ENCODE data around the gene KRTAP10-7.

Gene KRTAP10-7

GRCh38 chr21:44612669-44613229, 12.4 kb downstream of the KRTAP10-7 start:
- no peak overlapping the region for H3K27ac ChIP-seq
- TF ChIP-seq, protein P1, sequence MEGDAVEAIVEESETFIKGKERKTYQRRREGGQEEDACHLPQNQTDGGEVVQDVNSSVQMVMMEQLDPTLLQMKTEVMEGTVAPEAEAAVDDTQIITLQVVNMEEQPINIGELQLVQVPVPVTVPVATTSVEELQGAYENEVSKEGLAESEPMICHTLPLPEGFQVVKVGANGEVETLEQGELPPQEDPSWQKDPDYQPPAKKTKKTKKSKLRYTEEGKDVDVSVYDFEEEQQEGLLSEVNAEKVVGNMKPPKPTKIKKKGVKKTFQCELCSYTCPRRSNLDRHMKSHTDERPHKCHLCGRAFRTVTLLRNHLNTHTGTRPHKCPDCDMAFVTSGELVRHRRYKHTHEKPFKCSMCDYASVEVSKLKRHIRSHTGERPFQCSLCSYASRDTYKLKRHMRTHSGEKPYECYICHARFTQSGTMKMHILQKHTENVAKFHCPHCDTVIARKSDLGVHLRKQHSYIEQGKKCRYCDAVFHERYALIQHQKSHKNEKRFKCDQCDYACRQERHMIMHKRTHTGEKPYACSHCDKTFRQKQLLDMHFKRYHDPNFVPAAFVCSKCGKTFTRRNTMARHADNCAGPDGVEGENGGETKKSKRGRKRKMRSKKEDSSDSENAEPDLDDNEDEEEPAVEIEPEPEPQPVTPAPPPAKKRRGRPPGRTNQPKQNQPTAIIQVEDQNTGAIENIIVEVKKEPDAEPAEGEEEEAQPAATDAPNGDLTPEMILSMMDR (conservative IDR thresholded peaks at IDR 0.05): no peak

DNA sequence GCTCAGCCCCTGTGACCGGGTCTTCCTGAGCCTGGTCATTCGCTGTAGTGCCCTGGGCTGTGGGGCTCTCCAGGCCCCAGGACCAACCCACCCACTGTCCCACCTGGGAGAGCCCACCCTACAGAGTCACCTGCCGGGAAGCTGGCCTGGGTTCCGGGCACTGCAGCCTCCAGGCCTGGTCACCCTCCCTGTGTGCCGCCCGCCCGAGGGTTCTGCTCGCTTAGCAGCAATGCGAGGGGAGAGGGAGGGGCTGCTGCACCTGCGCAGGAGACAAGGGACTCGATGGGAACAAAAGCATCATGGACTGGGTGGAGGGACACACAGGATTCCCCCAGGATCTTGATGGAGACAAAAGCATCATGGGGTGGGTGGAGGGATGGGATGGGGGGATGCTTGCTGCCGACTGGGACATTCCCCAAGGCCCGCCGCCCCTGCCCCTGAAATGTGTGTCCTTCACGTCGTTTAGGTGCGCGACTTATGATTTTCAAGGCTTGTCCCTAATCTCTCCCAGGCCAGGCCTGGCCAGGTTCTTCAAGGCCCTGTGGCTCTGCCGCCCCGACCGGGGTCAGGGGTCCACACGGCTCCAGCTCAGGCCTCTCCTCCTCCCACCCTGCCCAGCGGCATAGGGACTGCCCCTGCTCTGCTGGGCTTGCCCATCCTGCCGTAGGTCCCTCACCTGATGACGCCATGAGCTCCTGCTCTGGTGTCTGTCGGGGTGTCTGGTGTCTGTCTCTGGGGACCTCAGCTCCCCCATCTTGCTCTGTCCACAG, 13.2 kb downstream of the KRTAP10-7 start:
- no peak overlapping the region for H3K27ac ChIP-seq
- TF ChIP-seq, protein P1 (conservative IDR thresholded peaks at IDR 0.05): no peak

DNA sequence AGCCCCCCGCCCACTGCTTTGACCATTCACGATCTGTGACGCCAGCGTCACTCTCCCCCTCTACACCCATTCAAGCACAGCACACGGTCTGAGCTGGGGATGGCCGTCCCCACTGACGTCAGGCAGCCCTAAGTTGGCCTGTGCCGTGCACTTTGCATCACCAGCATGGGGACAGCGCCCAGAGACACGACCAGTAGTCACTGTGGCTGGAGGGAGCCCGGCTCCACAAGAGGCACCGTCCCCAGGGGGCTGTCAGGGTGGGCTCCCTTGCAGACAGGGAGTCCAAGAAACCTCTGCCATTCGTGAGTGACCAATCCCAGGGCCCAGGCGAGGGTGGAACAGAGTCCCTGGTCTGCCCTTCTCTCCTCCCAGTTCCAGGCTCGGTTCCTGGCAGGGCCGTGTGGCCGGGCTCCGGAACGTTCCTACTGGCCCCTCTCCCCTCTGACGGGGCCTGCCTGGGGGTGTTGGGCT, 13.8 kb downstream of the KRTAP10-7 start:
- H3K27ac ChIP-seq: no peak overlapping the region
- TF ChIP-seq, protein P1 (conservative IDR thresholded peaks at IDR 0.05): no peak

GRCh38 chr21:44614961-44615391, 14.6 kb downstream of the KRTAP10-7 start:
- TF ChIP-seq, protein P1 (conservative IDR thresholded peaks at IDR 0.05): no peak
- H3K27ac ChIP-seq: no peak overlapping the region

GRCh38 chr21:44615466-44615865, 15.1 kb downstream of the KRTAP10-7 start:
- H3K27ac ChIP-seq: no peak overlapping the region
- TF ChIP-seq, protein P1 (conservative IDR thresholded peaks at IDR 0.05): no peak

DNA sequence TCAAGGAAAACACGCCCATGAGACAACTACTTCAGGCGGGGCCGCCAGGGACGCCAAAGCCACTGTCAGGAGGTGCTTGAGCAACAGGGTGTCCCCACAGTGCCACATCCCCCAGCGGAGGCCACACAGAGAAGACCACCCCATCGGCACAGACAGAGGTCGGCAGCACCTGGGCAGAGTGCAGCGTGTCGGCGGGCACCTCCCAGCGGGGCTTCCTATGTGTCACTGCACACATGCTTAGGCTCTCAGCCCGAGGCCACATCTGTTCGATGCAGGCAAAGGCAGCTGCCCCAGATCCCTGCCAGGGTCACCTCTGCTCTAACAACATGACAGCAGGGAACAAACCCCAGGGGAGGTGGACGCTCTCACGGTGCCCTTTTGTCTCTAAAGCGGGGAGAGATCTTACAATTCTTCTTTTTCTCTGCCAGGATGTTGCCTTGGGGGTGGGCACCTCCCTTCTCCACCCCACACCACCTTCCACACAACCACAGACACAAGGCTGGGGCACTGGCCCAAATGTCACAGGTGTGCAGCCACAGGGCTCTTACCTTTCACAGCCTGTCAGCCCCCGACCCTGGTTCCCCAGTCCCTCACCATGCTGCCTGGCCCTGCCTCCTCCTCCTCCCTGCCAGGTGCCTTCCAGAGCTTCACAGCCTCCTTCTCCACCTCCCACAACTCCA, 15.7 kb downstream of the KRTAP10-7 start:
- TF ChIP-seq, protein P1 (conservative IDR thresholded peaks at IDR 0.05): no peak
- H3K27ac ChIP-seq: no peak overlapping the region

GRCh38 chr21:44616591-44616926, 16.2 kb downstream of the KRTAP10-7 start:
- TF ChIP-seq, protein P1 (conservative IDR thresholded peaks at IDR 0.05): no peak
- no peak overlapping the region for H3K27ac ChIP-seq
